Psoas muscle (tissue), 8 donors: ENCODE measurements around the gene RHOH. TPM values are rescaled to one million over a fixed set of nuclear protein-coding genes. Genes with fewer than 3 reads are reported as not detected.

ENCODE experiments used
- ATAC-seq, 4 donors: fragments of 200-7000 bp; cut with Tn5 transposase; one replicate each; pipeline ENCODE4 v1.9.1; 2020; ENCODE audit warnings: moderate library complexity in 3 of 4, mild to moderate bottlenecking in 2 of 4
- DNase-seq, 2 donors: peaks; one replicate each; pipeline ENCODE4 v3.0.0-alpha.2; 2020
- H3K27ac ChIP-seq: fragments of 200-600 bp; one replicate; pipeline ENCODE4 v1.8.0; 2022
- H3K27me3 ChIP-seq, 3 donors: fragments of 200-600 bp in 1 of 3; one replicate each; pipeline versions ENCODE4 v1.6.1 to v1.8.0; 2013 to 2022; ENCODE audit warnings: low read length in 2 of 3, mild to moderate bottlenecking in 2 of 3, moderate library complexity in 1 of 3; ENCODE audit not compliant: insufficient read depth in 3 of 3
- H3K36me3 ChIP-seq, 2 donors: fragments of 200-600 bp in 1 of 2; one replicate each; pipeline versions ENCODE4 v1.6.1 to v1.8.0; 2013 to 2022; ENCODE audit warnings: low read depth in 1 of 2, mild to moderate bottlenecking in 1 of 2, moderate library complexity in 1 of 2; ENCODE audit not compliant: insufficient read depth in 1 of 2
- H3K4me1 ChIP-seq: fragments of 200-600 bp; one replicate; pipeline ENCODE4 v1.8.0; 2022
- H3K4me3 ChIP-seq: fragments of 200-600 bp; one replicate; pipeline ENCODE4 v1.8.0; 2022; ENCODE audit warnings: mild to moderate bottlenecking
- H3K9me3 ChIP-seq: fragments of 200-600 bp; one replicate; pipeline ENCODE4 v1.8.0; 2022
- WGBS, 3 donors: extraction: QIAGEN DNeasy Blood & Tissue Kit; methylation state at CpG; one replicate each; pipeline versions ENCODE4 v1.1.6 to v1.1.7; 2013; 5-methylcytosine and 5-hydroxymethylcytosine counted together
- intact Hi-C, 2 donors: fragments of 100-400 bp; cut with DNase I; formaldehyde crosslinking; loops; one replicate each; pipeline versions ENCODE4 v1.11.0 to v1.14.2; 2022
- polyA plus RNA-seq, 3 donors: library from polyadenylated mRNA; stranded (reverse); fragments of 200-250 nt; gene quantifications; one replicate each; pipeline ENCODE4 v1.2.3, GENCODE V29; 2013
- total RNA-seq, 4 donors: library from RNA; stranded (reverse); fragmentation: NEBNext Ultra II Directional in 2 of 4; extraction: Animal tissue kit (Norgen Biotek cat#: 25700) in 2 of 4; gene quantifications; one replicate each; pipeline versions ENCODE4 v1.2.1 to v1.2.4, GENCODE V29; 2021 to 2023
- TF ChIP-seq, protein P1 (sequence below): fragments of 200-600 bp; IDR thresholded peaks from one replicate; pipeline ENCODE4 v1.8.0; 2022; ENCODE audit warnings: antibody characterized with exemption
- donor health status: healthy with polysubstance abuse.
- donor health status: DM: no; HTN: no; CAD: no; lungs with moderate emphysema.
- donor health status: Bipolar disorder and iron deficiency.
- donor health status: healthy.
- donor health status: DM: yes; HTN: yes; CAD: no.
- donor health status: DM: no; HTN: no; CAD: no.
- donor health status: DM: no; HTN: no; CAD: no.
- donor health status: DM: yes; HTN: yes; CAD: no.

The RHOH gene
- total and polyA plus RNA-seq, 7 donors: 0.04 to 0.68 (median 0.19) TPM; not detected in 1

DNA sequence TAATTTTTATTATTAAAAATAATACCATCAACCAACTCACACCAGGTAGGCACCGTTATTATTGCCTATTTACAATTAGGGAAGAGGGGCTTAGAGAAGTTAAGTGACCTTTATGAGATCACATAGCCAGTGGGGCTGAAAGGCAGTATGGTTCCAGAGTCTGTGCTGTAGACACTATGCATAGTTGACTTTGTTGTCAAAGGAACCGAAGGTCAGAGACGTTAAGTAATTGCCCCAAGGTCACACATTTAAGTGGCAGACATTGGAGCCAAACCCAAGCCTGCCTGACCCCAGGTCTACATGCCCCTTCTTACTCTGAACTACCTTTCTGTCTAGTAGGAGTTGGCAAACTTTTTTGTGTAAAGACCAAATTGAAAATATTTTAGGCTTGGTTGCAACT is 36.4 kb downstream of the RHOH start:
- TF ChIP-seq, protein P1, sequence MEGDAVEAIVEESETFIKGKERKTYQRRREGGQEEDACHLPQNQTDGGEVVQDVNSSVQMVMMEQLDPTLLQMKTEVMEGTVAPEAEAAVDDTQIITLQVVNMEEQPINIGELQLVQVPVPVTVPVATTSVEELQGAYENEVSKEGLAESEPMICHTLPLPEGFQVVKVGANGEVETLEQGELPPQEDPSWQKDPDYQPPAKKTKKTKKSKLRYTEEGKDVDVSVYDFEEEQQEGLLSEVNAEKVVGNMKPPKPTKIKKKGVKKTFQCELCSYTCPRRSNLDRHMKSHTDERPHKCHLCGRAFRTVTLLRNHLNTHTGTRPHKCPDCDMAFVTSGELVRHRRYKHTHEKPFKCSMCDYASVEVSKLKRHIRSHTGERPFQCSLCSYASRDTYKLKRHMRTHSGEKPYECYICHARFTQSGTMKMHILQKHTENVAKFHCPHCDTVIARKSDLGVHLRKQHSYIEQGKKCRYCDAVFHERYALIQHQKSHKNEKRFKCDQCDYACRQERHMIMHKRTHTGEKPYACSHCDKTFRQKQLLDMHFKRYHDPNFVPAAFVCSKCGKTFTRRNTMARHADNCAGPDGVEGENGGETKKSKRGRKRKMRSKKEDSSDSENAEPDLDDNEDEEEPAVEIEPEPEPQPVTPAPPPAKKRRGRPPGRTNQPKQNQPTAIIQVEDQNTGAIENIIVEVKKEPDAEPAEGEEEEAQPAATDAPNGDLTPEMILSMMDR: no peak
- ATAC-seq: no peak
- H3K27ac ChIP-seq: no peak overlapping the region

DNA sequence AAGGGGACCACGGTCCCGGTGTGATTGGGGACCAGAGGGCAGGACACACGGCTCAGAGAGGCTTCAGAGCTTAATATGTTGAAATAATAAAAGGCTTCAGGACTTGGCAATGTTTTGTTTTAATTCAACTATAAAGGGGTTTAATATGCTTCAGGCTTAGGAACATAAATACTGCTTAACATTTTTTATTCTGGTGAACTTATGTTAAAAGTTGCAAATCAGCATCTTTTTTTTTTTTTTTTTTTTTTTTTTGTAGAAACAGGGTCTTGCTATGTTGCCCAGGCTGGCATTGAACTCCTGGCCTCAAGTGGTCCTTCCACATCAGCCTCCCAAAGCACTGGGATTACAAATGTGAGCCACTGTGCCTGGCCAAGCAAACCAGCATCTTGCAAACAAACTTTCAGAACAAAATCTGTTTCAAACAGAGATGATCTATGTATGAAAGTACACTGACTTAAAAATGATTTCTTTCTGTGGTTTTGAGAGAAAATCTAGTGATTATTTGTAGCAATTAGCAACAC is 37.7 kb downstream of the RHOH start:
- no peaks in the 10 kb centered on the region for H3K27me3 ChIP-seq
- ATAC-seq (no peak), DNase-seq (no peak)
- no peak overlapping the region for H3K4me3 ChIP-seq
- H3K36me3 ChIP-seq: no peaks in the 10 kb centered on the region
- no peak overlapping the region for H3K27ac ChIP-seq
- H3K4me1 ChIP-seq: no peaks in the 10 kb centered on the region
- WGBS, 3 donors: 72 to 83% (median 75%) methylated on average over 3 of the region's 3 CpGs
- intact Hi-C loops: no loop called here
- TF ChIP-seq, protein P1: no peak
- H3K9me3 ChIP-seq: no peaks in the 10 kb centered on the region

More for the DNA sequence above, 36.4 kb downstream of the RHOH start:
- H3K4me1 ChIP-seq: no peaks in the 10 kb centered on the region
- no peak overlapping the region for H3K4me3 ChIP-seq
- H3K27me3 ChIP-seq: no peaks in the 10 kb centered on the region
- DNase-seq: no peak
- no peaks in the 10 kb centered on the region for H3K9me3 ChIP-seq
- whole genome bisulfite sequencing, 3 donors: 63 to 90% (median 69%) methylated on average over 3 of the region's 3 CpGs
- no peaks in the 10 kb centered on the region for H3K36me3 ChIP-seq
- intact Hi-C loops: no loop called here

DNA sequence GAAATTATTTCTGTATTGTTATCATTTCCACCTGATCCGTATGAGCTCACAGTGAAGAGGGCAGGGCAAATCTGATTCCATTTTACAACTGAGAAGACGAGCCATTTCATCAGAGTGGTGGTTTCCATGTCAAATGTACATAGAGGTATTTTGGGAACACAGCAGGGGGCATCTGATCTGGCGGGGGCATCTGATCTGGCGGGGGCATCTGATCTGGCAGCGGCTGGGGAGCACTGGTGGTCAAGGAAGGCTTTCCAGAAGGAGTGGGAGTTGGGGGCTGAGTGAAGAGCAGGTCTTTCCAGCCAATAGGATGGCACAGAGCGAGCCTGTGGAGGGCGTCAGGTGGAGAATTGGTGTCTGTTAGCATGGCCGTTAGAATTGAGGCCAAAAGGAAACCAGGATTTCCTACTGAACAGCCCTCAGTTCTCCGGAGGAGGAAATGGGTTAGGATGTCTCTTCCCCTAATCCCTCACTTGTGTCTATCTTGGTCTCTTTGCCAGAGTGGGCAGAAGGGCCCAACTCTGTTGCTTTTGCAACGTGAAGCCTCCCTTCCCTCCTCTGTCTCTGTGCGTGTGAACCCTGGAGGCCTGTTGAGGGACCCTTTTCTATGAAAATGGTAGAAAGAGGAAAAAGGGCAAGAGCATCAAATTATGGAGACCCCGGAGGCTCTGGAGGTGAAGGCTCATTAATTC is 41.3 kb downstream of the RHOH start:
- no peaks in the 10 kb centered on the region for H3K9me3 ChIP-seq
- H3K4me3 ChIP-seq: no peak overlapping the region
- H3K27me3 ChIP-seq: no peaks in the 10 kb centered on the region
- no peak for DNase-seq
- TF ChIP-seq, protein P1: no peak
- WGBS, 3 donors: 76 to 82% (median 80%) methylated on average over 12 of the region's 12 CpGs
- ATAC-seq: no peak
- H3K4me1 ChIP-seq: no peaks in the 10 kb centered on the region
- no peaks in the 10 kb centered on the region for H3K36me3 ChIP-seq
- no peak overlapping the region for H3K27ac ChIP-seq
- intact Hi-C loops: no loop called here

DNA sequence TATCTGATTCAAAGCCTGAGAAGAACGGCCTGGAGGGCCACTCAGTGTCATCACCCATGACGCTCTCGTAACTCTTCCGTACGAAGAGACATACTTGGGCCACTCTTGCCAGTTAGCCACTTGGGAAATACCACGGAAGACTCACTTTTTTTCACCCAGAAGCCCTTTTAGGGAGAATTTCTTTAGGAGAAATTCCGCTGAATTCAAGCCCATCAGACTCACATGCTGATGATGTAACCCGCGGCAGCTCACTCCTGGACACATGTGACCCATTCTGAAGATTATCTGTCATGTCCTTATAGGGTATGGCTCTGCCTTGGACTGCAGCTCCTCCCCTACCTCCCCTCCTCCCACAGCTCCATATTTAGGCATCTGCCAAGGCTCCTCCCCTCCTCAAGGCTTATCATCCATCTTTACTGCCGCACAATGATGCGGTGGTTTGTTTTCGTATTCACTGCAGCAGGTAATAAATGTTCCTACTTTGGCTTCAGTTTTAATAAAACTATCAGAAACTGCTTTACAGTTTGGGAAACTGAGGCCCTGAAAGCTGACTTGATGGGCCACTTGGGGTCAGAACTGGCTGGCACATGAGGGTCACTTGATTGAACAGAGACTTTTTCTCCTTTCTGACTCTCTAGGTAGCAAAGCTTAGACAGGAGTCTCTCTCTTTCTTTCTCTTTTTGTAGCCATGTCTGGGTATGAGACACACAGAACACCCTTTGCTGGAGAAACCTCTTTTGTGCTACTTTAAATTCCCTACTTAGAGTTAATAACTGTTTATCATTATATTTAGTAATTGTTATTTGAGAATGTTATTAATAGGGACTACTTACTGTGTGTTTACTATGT is 42.1 kb downstream of the RHOH start:
- Histone ChIP-seq H3K9me3 (no peaks in the 10 kb centered on the region), H3K27ac (no peak overlapping the region), H3K36me3 (no peaks in the 10 kb centered on the region), H3K4me3 (no peak overlapping the region), H3K27me3 (no peaks in the 10 kb centered on the region), H3K4me1 (no peaks in the 10 kb centered on the region)
- TF ChIP-seq, protein P1: no peak
- DNase-seq: no peak
- WGBS, 3 donors: 84 to 90% (median 87%) methylated on average over 12 of the region's 12 CpGs
- ATAC-seq: no peak
- intact Hi-C loops: no loop called here
